ENCODE measurements around the gene TPP1.

The TPP1 gene

GRCh38 chr11:6627762-6628241 lies 8.6 kb upstream of the TPP1 start:
- DNase-seq, result no peak

GRCh38 chr11:6626971-6627761 lies 7.9 kb upstream of the TPP1 start:
- no peak for DNase-seq

DNA sequence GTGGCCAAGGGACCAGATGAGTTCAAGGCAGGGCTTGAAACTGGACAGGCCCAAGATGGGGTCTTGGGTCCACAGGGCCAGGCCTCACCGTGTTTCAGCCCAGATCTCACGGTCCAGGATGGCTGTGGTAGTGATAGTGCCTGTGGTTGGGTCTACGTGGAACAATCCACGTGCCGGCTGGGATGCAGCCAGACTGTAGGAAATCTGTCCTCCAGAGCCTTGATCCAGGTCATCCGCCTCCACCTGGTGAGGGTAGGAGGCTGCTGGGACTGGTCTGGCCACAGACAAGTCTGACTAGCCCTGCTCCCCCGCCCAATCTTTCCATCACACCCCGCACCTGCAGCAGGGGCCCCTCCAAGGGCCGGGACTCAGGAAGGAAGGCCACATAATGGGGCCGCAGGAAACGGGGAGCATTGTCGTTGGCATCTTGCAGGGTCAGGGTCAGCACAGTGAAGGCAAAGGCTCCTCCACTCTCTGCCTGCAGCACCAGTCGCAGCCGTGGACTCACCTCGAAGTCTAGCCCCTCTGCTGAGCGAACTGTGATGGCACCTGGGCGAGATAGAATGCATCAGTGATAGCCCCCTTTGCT lies 6.7 kb upstream of the TPP1 start:
- no peak for DNase-seq

GRCh38 chr11:6625156-6625831 lies 6.1 kb upstream of the TPP1 start:
- no peak for DNase-seq

DNA sequence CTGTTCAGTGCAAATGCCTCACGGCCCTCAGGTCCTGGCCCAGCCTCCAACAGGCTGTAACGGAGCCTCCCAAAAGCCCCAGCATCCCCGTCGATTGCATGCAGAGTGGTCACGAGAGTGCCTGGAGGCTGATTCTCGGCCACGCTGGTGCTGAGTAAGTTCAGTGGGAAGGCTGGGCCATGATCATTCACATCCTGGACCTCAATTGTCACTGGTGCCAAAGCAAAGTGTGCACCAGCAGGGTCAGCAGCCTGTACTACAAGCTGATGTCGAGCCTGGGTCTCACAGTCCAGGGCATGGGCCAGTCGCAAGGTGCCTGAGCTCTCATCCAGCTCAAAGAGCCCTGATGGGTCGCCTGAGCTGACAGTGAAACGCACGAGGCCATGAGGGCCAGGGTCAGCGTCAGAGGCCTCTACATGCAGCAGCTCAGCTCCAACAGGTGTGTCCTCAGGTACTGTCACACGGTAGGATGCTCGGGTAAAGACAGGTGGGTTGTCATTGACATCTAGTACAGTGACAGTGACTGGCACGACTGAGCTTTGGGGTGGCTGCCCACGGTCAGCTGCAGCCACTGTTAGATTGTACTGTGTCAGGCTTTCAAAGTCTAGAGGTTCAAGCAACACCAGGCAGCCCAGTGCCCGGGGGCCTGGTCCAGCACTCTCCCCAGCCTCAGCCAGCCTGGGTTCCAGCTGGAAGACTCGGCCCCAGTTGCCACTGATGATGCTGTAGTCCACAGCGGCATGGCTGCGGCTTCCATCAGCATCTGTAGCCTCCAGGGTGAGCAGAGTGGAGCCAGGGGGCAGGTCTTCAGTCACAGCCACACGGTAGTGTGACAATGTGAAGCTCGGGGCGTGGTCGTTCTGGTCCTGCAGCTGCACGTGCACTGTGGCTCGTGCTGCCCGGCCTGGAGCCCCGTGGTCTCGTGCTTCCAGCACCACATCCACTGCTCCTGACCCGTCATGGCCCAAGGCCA lies 4.5 kb upstream of the TPP1 start:
- DNase-seq, result no peak

DNA sequence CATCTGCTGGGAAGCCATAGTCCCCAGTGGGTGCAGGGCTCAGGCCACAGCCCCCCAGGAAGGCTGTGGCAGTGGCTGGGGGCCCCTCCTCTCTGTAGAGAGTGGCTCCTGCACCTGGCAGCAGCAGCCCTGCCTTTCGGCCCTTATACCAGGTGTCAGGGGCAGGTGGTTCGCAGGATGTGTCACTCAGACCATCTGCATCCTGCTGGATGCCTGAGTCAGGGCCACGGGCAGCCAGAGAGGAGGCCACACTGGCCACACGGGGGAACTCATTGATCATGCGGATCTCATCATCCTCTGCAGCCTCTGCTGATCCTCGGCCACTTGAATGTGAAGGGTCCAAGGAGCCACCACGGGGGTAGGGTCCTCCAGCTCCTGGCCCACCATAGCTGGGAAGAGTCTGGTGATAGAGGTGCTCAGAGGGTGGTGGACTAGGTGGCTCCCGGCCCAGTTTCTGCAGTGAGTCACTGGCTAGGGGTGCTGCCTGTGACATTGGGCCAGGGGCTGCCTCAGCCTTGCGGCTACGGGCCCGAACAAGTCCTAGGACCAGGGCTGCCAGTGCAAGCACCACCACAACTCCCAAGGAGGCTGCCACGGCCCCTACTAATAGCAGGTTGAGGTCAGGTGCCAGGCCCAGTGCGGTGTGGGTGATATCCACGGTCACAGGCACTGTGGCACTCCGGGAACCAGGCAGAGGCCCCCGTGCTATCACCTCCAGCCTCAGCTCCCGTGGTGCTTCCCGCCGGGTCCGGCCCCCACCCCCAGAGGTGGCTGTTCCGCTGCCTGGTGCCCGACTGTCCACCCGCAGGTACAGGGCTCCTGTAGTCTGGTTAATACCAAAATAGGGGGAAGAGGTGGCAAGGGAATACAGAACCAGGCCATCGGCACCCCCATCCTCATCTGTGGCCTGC lies 3.3 kb upstream of the TPP1 start:
- no peak for DNase-seq

DNA sequence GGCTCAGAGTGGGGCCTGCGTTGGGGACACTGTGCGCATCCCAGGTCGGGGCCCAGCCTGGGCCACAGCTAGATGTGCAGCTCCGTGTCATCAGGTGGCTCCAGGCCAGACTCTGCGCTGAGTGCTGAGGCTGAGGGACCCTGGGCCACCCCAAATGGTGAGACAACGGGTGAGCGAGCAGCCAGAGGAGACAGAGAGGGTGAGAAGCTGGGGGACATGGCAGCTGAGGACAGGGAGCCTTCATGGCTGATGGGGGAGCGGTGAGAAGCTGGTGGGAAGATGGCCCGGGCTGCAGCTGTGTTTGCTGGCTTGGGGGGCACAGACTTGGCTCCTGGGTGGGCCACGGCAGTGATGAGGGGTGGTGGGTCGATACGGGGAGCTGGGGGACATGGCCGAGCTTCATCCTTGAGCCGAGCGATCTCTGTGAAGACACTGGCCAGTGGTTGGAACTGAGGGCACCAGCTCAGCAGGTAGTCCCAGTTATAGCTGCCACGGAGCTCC lies 2.5 kb upstream of the TPP1 start:
- no peak for DNase-seq

DNA sequence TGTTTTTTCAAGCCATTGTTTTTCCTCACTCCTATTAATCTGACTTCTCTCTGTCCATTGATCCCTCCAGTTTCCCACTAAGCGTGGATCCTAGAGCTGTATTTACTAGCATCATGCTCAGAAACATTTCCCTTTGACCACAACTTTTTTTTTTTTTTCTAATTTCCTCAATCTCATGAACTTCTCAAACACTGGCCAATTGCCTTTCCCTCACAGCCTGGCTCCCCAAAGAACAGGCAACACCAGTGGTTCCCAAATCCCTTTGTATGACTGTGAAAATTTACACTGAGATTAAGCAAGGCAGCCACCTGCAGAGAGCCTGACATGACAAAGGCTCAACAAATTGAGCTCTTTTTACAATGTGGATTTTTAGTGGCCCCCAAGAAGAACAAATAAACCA lies 1.4 kb upstream of the TPP1 start:
- DNase-seq, result no peak

DNA sequence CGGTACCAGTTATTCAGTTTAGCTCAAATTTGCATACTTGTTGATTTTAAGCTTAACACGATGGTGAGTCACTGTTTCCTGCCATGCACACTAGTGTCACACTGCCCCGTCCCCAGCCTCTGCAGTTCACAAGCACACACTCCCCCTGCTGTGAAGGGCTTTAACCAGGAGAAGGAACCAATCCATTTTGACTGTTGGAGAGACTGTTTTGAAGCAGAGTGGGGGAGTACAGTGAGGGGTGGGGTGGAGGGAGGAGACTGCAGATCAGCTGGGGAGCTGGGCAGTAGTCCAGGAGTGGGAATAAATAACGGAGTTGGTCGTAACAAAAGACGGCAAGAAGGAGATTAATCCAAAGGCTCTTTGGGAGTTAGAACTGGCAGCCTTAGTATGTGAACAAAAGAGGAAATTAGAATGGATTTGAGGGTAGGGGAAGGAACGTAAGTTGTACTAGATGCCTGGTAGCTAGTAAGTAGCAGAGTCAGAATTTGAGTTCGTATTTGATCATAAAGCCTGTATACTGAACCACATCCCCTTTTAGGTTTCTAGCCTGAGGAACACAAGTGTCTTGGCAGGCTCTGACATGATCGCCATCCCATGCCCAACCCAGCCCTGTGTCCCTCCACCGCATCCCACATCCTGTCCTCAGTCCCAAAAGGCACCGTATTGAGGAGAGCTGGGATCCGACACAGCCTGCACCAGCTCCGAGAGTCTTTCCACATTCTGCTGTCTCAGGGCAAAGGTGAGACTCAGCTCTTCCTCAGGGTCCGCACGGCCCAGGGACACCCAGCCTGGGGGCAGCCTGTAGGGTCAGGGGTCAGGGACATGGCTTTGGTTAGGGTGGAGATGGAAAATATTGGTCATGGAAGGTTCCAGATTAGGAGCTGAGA lies 862 bp downstream of the TPP1 start:
- no peak for DNase-seq

- no peak for DNase-seq
These were observed 1.9 kb downstream of the TPP1 start for GRCh38 chr11:6617315-6617781.

GRCh38 chr11:6616596-6617250 lies 2.5 kb downstream of the TPP1 start:
- no peak for DNase-seq

DNA sequence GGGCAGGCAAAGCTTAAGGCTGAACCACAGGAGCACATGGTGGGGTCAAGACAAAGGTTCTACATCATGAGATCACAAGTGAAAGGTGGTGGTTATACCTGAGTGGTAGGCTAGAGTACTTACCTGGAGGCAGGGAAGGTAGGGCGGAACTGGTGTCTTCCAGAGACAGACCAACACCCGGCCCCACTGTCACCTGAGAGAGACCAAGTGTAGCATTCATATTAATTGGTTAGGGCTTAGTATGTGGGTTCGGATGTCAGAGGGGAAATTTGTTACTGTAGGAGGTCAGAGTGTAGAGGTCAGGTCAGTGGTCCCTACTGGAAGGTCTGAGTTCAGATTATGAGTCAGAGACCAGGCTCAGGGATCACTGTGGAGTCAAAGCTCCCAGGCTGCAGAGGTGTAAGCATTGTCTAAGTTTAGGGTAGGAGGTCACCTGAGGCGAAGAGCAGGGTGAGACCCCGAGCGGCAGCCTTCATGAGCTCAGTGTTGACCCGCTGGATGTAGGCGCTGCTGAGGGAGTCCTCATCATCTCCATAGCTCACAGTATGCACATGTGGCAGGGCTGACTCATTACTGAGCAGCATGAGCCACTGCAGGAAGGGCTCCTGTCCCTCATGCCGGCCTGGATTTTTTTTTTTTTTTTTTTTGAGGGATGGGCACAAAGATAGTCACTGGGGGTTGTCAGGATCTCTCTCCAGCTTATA lies 3.2 kb downstream of the TPP1 start:
- no peak for DNase-seq

GRCh38 chr11:6615046-6615445 lies 4.2 kb downstream of the TPP1 start:
- DNase-seq, result no peak

DNA sequence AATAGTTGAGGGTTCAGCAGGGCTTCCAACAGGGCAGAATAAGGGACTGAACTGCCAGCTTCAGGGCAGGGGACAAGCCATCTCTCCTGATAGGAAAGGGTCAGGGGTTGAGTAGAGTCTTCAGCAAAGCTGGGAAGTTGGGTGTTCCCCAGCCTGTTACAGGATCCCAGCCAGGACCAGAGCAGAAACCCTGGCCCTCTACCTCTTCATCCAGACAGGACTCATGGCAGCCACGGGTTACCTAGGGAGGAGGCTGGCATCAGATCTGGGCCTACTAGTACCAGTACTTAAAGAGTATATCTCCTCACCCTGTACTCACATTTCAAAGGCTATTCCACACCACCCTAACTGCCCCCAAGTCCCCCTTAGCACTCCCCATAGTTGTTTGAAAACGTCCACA lies 4.8 kb downstream of the TPP1 start:
- no peak for DNase-seq

GRCh38 chr11:6613496-6613895 lies 5.7 kb downstream of the TPP1 start:
- no peak for DNase-seq

DNA sequence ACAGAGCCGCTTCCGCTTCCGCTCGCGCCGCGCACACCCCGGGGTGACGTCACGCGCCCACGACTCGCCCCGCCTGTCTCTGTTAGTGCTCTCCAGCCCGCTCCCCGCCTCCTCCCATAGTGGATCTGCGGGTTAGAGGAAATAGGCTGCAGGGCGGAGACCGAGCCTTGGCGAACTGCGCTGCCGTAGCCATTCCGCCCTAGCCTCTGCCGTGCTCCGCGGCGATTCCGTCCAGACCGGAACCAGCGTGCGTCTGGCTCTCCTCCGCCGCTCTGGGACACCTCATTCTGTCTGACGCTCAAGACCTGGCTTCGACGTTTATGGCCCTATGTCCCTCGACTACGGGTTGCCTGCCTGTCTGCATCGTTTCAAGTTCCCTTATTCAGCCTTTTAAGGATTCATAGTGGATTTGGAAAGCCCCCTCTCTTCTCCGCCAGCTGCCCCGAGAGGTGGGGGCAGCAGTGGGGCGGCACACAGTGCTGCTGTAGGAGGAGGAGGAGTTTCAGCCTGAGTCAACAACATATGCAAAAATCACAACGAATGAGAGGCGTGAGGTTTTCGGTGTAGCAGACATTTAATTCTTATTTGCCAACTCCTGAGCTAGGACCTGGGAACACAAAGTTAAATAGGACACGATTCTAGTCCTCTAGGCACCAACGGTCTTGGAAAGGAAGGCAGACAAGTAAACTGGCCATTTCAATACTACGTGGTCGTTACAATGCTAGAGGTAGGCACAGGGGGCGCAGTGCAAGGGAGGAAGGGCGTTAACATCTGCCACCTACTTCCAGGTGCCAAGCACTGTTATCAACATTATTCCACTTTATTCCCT lies 6.8 kb downstream of the TPP1 start, which contains the start of gene TAF10:
Gene TAF10, minus strand, starts transcription at position 4 of the 829 bp plus-strand sequence. CDS start 27 bp downstream, outside the sequence.
- peak; percentile 71 for DNase-seq

DNA sequence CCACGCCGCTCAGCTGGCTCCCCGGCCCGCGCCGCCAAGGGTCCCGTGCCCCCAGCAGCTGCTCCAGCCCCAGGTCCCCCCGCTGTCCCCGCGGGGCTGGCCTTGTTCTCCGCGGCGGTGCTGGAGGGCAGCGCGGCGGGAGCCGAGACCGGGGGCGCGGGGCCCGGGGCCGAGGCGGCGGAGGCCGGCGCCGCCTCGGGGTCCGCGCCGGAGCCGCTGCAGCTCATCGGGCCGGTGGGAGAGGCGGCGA lies 7.3 kb downstream of the TPP1 start:
- no peak for DNase-seq
